ENCODE results near the gene RFC4. TPM values are rescaled to one million over a fixed set of nuclear protein-coding genes. Genes with fewer than 3 reads are reported as not detected.

RFC4 gene
- total RNA-seq, 2 donors from 2014 or later: 4.7 to 20.4 TPM

- ATAC-seq (ENCODE audit: insufficient number of reproducible peaks, low FRiP score, low read depth) (no peak), DNase-seq (ENCODE audit: low spot score) (no peak)
- Histone ChIP-seq H3K27me3 (replicated peaks; ENCODE audit: insufficient read depth) (no peaks in the 10 kb centered on the region), H3K4me3 (no peak overlapping the region), H3K36me3 (peaks cover 54% of the 10 kb centered on the region), H3K9me3 (no peaks in the 10 kb centered on the region), H3K4me1 (ENCODE audit: control insufficient read depth in 1 of 2, low read depth in 2 of 2) (peaks cover 36 to 57% of the 10 kb centered on the region in 2 donors), H3K27ac (no peak overlapping the region)
- TF ChIP-seq, protein P1, sequence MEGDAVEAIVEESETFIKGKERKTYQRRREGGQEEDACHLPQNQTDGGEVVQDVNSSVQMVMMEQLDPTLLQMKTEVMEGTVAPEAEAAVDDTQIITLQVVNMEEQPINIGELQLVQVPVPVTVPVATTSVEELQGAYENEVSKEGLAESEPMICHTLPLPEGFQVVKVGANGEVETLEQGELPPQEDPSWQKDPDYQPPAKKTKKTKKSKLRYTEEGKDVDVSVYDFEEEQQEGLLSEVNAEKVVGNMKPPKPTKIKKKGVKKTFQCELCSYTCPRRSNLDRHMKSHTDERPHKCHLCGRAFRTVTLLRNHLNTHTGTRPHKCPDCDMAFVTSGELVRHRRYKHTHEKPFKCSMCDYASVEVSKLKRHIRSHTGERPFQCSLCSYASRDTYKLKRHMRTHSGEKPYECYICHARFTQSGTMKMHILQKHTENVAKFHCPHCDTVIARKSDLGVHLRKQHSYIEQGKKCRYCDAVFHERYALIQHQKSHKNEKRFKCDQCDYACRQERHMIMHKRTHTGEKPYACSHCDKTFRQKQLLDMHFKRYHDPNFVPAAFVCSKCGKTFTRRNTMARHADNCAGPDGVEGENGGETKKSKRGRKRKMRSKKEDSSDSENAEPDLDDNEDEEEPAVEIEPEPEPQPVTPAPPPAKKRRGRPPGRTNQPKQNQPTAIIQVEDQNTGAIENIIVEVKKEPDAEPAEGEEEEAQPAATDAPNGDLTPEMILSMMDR (IDR thresholded peaks at IDR 0.05): no peak
Observed at GRCh38 chr3:186788482-186789370, 17.6 kb downstream of the RFC4 start.

DNA sequence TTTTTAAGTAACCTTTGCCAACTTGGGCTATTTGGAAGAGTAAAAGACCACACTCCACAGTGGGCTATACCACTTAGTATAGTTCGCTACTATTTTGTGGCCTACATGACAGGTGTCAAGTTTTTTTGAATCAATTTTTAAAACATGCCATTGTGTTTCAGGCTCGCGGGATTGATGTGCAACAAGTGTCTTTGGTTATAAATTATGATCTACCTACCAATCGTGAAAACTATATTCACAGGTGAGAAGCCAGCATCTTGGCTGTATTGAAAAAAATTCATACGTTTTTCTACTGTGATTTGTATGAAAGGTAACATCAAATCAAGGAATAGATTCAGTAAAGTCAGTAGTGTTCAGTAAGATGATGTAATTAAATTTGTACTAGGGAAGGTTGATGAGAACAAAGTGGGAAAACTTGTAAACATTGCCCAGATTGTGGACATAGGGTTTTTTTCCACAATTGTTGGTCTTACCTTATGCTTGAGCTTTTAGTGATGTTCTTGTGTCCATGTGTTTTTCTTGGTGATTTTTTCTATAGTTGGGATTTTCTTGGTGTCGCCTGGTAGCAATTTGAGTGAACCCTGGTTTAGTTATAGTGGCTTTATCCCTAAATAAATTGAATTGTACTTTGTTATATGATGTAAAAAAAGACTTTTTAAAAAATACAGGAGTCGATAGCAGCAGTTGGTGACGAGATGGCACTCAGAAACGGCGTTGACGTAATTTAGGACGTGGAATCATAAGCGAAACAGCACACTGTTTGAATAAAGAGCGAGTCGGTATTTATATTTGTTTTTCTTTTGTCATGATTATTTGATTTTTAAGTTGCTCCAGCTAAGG is 18.4 kb downstream of the RFC4 start:
- Histone ChIP-seq H3K4me1 (ENCODE audit: control insufficient read depth in 1 of 2, low read depth in 2 of 2) (peaks cover 36 to 57% of the 10 kb centered on the region in 2 donors), H3K36me3 (peaks cover 54% of the 10 kb centered on the region), H3K4me3 (no peak overlapping the region), H3K9me3 (no peaks in the 10 kb centered on the region), H3K27ac (no peak overlapping the region), H3K27me3 (replicated peaks; ENCODE audit: insufficient read depth) (no peaks in the 10 kb centered on the region)
- no peak for ATAC-seq (ENCODE audit: insufficient number of reproducible peaks, low FRiP score, low read depth)
- no peak for DNase-seq (ENCODE audit: low spot score)
- TF ChIP-seq, protein P1 (IDR thresholded peaks at IDR 0.05): no peak

DNA sequence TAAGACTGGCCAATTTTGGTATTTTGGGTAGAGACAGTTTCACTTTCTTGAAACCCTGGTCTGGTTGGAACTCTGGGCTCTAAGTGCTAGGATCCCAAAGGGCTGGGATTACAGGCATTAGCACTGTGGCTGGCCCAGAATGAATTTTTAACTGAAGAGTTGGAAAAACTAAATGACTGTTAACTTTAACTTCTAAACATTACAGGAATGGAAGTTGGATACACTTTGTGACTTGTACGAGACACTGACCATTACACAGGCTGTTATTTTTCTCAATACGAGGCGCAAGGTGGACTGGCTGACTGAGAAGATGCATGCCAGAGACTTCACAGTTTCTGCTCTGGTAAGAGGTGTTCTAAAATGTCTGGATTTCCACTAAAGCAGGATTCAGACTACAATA is 19.4 kb downstream of the RFC4 start:
- Histone ChIP-seq H3K36me3 (peaks cover 54% of the 10 kb centered on the region), H3K4me1 (ENCODE audit: control insufficient read depth in 1 of 2, low read depth in 2 of 2) (peaks cover 36 to 57% of the 10 kb centered on the region in 2 donors), H3K27ac (no peak overlapping the region), H3K4me3 (peak overlapping the region; percentile 8), H3K9me3 (no peaks in the 10 kb centered on the region), H3K27me3 (replicated peaks; ENCODE audit: insufficient read depth) (no peaks in the 10 kb centered on the region)
- TF ChIP-seq, protein P1 (IDR thresholded peaks at IDR 0.05): no peak
- DNase-seq (ENCODE audit: low spot score) (no peak), ATAC-seq (ENCODE audit: insufficient number of reproducible peaks, low FRiP score, low read depth) (no peak)

- TF ChIP-seq, protein P1 (IDR thresholded peaks at IDR 0.05): no peak
- H3K27ac ChIP-seq: no peak overlapping the region
- H3K27me3 ChIP-seq (replicated peaks; ENCODE audit: insufficient read depth): no peaks in the 10 kb centered on the region
- no peak for ATAC-seq (ENCODE audit: insufficient number of reproducible peaks, low FRiP score, low read depth)
- DNase-seq (ENCODE audit: low spot score): no peak
- H3K4me3 ChIP-seq: peak overlapping the region; percentile 99
- H3K36me3 ChIP-seq: peaks cover 54% of the 10 kb centered on the region
- no peaks in the 10 kb centered on the region for H3K9me3 ChIP-seq
- H3K4me1 ChIP-seq (ENCODE audit: control insufficient read depth in 1 of 2, low read depth in 2 of 2): peaks cover 36 to 51% of the 10 kb centered on the region in 2 donors
Observed at GRCh38 chr3:186785495-186786018, 20.7 kb downstream of the RFC4 start.

Measured in thoracic aorta (tissue), 2 donors.